Astrocyte of the cerebellum (primary cell): ENCODE data around the gene FBXL17.

Experiments used
- DNase-seq: peaks from one replicate; pipeline ENCODE4 v3.0.0-alpha.2; 2011; ENCODE audit warnings: low read depth
- H3K4me3 ChIP-seq: 2 replicates; pipeline ENCODE4 v1.5.1; 2011; ENCODE audit warnings: mild to moderate bottlenecking, low read depth, low read length, moderate library complexity
- CTCF ChIP-seq: IDR thresholded peaks from 2 replicates; pipeline ENCODE4 v1.5.1; 2012; ENCODE audit warnings: low read length, low read depth, moderate library complexity, mild to moderate bottlenecking; ENCODE audit errors: missing control alignments
- in situ Hi-C: cut with HindIII; loops from 2 replicates; pipeline ENCODE4 v1.10.0; 2017; ENCODE audit warnings: low sequenced_read_pairs

FBXL17 gene

GRCh38 chr5:107815109-107815508 lies 566.8 kb downstream of the FBXL17 start:
- TF ChIP-seq CTCF: no peak
- H3K4me3 ChIP-seq: no peak overlapping the region
- in situ Hi-C loops: no loop called here
- no peak for DNase-seq

GRCh38 chr5:107814183-107814827 lies 567.6 kb downstream of the FBXL17 start:
- H3K4me3 ChIP-seq: no peak overlapping the region
- no peak for TF ChIP-seq CTCF
- in situ Hi-C loops: no loop called here
- no peak for DNase-seq

GRCh38 chr5:107813559-107813958 lies 568.3 kb downstream of the FBXL17 start:
- no peak overlapping the region for H3K4me3 ChIP-seq
- DNase-seq: no peak
- in situ Hi-C loops: no loop called here
- TF ChIP-seq CTCF: no peak

- in situ Hi-C loops: no loop called here
- no peak for DNase-seq
- no peak for TF ChIP-seq CTCF
- no peak overlapping the region for H3K4me3 ChIP-seq
Measured at GRCh38 chr5:107812570-107813141, 569.2 kb downstream of the FBXL17 start.

- no peak overlapping the region for H3K4me3 ChIP-seq
- DNase-seq: peak; percentile 76
- in situ Hi-C loops: no loop called here
- TF ChIP-seq CTCF: no peak
Measured at GRCh38 chr5:107809201-107810034, 572.5 kb downstream of the FBXL17 start.
